Stimulated activated CD8-positive, alpha-beta memory T cell treated with anti-CD3 and anti-CD28 coated beads, Interleukin-12 subunit alpha, Interleukin-12 subunit beta, amount 100 ng/mL, for 24 hours (primary cell): ENCODE results near the gene RAB4B.
"Not testable (repeated sequence)": the region's sequence is repeated elsewhere in the genome, so short reads cannot be mapped to it uniquely, and the experiment has no call there.

Experiments
- DNase-seq: peaks from one replicate; pipeline ENCODE4 v3.0.0-alpha.2; 2020; ENCODE audit errors: extremely low read depth

RAB4B gene

GRCh38 chr19:40777937-40778705, at the start of gene RAB4B:
Gene RAB4B, plus strand, starts transcription at chr19:40778247. Its CDS starts 129 bp downstream, at chr19:40778376.
- peak; percentile 100 for DNase-seq

GRCh38 chr19:40730065-40730464, 48.0 kb upstream of the RAB4B start:
- not testable (repeated sequence) for DNase-seq

GRCh38 chr19:40732304-40732703, 45.7 kb upstream of the RAB4B start:
- DNase-seq = not testable (repeated sequence)

- no peak for DNase-seq
Measured at GRCh38 chr19:40733149-40733548, 44.9 kb upstream of the RAB4B start.

GRCh38 chr19:40735013-40735771, 42.9 kb upstream of the RAB4B start:
- DNase-seq = no peak

- DNase-seq = no peak
Measured at GRCh38 chr19:40736661-40737060, 41.4 kb upstream of the RAB4B start.

- no peak for DNase-seq
Measured at GRCh38 chr19:40737102-40737644, 40.9 kb upstream of the RAB4B start.

GRCh38 chr19:40739030-40739839, 38.8 kb upstream of the RAB4B start:
- DNase-seq = no peak

GRCh38 chr19:40739871-40740703, 38.0 kb upstream of the RAB4B start:
- no peak for DNase-seq

GRCh38 chr19:40740747-40741146, 37.3 kb upstream of the RAB4B start:
- DNase-seq = no peak

GRCh38 chr19:40741527-40742390, 36.3 kb upstream of the RAB4B start:
- DNase-seq = no peak

GRCh38 chr19:40742477-40742876, 35.6 kb upstream of the RAB4B start:
- no peak for DNase-seq

GRCh38 chr19:40742886-40743285, 35.2 kb upstream of the RAB4B start:
- DNase-seq = no peak

GRCh38 chr19:40743926-40744325, 34.1 kb upstream of the RAB4B start:
- no peak for DNase-seq

- no peak for DNase-seq
Measured at GRCh38 chr19:40744554-40745401, 33.3 kb upstream of the RAB4B start.

- DNase-seq = no peak
Measured at GRCh38 chr19:40745402-40745780, 32.7 kb upstream of the RAB4B start.

GRCh38 chr19:40747536-40747935, 30.5 kb upstream of the RAB4B start:
- DNase-seq = no peak

- DNase-seq = peak; percentile 96
Measured at GRCh38 chr19:40750058-40750873, 27.8 kb upstream of the RAB4B start, which contains the start of gene ACTMAP. Gene ACTMAP, minus strand, starts transcription at chr19:40750477. Its CDS starts 674 bp downstream, at chr19:40749803.
